Subcutaneous adipose tissue (tissue), 4 donors: ENCODE results near the gene LYZL1. TPM values are rescaled to one million over a fixed set of nuclear protein-coding genes. Genes with fewer than 3 reads are reported as not detected.

Experiments
- total RNA-seq, 4 donors: library from RNA; depleted of rRNA; stranded (reverse); fragments of >200 nt; gene quantifications; one replicate each; pipeline ENCODE4 v1.1.0, GENCODE V29; 2016
- TF ChIP-seq, protein P1 (sequence below): fragments of 450-650 bp; IDR thresholded peaks from one replicate; pipeline ENCODE4 v1.5.1; 2016; ENCODE audit warnings: low read depth, mild to moderate bottlenecking, control low read depth, antibody characterized with exemption, moderate library complexity

Gene LYZL1
- total RNA-seq, 4 donors from 2014 or later: not detected

DNA sequence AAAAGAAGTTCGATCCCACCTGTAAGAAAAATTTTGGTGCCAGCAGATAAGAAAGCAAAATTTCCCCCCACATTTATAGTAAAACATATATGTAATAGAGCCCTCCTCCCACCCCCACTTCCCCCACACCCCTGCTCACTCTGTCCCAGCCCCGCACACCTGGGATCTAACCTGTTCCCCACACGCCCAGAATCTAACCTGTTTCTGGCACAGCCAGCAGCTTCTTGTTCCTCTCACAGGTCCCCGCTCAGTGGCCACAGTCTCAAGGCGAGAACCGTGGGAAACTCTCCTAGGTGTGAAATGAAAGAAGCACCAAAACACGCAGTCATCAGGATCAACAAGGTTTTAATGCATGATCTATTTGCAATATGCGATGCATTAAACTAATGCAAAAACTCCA is 32.8 kb downstream of the LYZL1 start:
- TF ChIP-seq, protein P1, sequence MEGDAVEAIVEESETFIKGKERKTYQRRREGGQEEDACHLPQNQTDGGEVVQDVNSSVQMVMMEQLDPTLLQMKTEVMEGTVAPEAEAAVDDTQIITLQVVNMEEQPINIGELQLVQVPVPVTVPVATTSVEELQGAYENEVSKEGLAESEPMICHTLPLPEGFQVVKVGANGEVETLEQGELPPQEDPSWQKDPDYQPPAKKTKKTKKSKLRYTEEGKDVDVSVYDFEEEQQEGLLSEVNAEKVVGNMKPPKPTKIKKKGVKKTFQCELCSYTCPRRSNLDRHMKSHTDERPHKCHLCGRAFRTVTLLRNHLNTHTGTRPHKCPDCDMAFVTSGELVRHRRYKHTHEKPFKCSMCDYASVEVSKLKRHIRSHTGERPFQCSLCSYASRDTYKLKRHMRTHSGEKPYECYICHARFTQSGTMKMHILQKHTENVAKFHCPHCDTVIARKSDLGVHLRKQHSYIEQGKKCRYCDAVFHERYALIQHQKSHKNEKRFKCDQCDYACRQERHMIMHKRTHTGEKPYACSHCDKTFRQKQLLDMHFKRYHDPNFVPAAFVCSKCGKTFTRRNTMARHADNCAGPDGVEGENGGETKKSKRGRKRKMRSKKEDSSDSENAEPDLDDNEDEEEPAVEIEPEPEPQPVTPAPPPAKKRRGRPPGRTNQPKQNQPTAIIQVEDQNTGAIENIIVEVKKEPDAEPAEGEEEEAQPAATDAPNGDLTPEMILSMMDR: no peak

DNA sequence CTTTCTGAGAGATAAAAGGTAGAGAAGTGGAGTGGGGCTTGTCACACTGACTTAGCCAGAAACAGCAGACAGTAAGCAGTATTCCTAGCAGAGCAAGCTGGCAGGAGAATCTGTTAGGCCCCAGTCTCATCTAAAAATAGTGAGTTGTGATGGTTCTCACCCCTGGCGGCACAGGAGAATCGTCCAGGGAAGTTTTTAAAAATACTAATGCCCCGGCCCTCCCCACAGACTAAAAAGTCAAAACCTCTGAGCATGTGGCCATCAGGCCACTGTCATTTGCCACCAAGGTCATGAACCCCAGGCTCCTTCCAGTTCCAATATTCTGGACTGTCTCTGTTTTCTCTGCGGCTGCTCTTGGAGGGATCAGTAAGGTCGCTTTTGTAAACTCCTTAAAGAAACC is 34.0 kb downstream of the LYZL1 start:
- TF ChIP-seq, protein P1: no peak

DNA sequence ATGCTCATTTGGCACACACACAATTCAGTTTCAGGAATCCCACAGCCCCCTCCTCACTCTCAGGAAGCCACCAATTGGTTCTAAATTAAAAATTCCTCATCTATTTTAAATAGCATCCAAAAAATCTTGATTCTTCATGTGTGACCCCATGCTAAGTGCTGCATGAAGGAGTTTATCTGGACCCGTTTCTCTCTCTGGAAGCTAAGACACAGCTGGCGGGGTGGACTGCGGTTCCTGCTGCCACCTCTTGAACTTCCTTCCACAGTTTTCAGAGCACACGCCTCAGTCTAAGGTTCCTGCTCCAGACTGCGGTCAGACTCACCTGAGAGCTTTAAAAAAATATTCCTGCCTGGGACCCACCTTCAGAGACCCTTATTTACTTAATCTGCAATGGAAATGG is 34.5 kb downstream of the LYZL1 start:
- TF ChIP-seq, protein P1: no peak

DNA sequence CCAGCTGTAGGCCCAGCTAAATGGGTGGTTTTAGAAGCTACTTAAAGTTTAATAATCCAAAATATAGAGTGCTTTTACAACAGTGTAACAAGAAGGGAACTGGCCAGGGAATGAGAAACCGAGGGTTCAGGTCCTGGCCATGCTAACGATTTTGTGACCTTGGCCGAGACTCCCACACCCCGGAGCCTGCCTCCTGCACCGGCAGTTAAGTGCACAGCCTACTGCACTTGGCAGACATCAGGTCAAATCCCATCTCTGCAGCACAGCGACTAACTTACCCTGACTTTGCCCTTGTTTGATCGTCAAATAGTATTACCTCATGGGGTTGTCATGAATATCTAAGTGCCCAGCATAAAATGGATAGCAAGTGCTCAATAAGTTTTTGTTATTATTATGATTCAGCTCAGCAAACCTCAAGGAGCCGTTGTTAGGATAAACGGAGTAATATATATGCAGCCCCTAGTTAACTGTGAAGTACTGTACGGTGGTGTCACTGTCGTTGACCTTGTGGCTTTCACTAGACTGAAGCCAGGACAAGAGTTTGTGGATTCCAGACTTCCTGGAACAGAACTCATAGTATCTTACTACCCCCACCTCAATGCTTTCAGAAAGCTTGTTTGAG is 35.5 kb downstream of the LYZL1 start:
- TF ChIP-seq, protein P1: no peak

DNA sequence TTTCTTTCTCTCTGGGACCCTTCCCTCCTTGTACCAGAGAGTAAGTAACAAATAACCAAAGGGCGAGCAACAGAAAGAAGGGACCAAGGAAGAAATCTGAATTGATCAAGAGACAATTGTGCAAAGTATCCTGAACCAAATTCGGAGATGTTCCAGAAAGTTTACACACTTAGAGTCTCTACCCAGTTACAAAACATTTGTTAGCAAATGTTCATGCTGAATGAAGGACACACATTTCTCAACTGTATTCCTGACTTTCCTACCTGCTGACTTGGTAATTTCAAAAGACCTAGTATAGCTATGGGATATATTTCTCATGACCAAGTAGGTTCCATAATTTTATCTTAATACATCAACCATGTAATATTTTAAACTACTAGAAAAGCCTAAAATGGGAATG is 37.4 kb downstream of the LYZL1 start:
- TF ChIP-seq, protein P1: no peak

DNA sequence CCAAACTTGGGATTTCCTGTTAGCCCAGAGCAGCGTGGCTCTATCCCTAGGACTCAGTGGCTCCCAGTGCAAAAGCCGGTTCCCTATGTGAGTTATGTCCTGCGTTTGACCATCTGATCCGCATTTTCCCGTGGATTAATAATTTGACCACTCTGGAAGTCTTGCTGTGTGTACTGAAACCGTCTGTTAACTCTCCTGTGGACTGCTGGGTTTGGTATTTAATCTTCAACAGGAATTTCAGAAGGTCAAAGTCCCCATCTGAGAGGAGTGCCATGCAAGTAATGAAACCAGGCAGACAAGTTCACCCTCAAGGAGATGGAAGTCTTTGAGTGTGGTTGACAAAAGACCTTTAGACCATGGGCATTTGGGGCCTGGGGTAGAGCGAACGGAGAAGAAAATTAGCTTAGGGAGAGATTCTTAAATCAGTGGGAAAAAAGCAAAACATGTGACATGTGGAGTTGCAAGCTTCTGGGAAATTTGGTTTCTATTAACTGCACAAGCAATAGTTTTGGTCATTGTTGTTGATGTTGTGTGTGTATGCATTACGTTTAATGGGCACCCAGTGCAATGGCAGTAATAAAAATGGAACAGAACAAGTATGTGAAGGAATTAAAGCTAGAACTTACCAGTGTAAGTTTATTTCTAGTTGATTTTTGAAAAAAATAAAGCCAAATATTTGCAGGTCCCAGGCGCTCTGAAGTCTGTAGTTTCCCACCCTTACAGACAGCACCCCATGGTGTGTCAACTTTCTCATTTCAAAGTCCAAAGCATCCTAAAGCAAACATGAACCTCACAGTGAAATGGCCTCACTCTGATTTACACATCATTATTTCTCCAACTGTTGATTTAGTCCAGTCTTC is 38.2 kb downstream of the LYZL1 start:
- TF ChIP-seq, protein P1: no peak

DNA sequence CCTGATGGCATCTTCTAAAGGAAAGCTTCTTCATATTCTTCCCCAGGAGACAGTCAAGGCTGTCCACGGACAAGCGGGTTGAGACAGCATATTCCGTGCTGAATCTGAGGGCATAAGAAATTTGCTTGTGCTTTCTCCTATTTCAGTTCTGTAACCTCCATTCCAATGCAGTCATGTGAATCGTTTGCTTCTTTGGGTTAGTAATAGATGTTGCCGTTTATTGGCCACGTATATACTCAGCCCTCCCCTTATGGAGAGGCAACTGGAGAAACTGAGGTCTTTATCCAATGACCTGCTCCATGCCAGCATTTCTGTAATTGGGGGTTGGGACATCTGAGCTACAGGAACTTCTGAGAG is 38.9 kb downstream of the LYZL1 start:
- TF ChIP-seq, protein P1: no peak
